GM18498 (cell line): ENCODE results near the gene GP9.

ENCODE experiments used
- ATAC-seq: cut with Tn5 transposase; IDR thresholded peaks from one replicate; pipeline ENCODE4 v1.9.1; 2021; ENCODE audit warnings: mild to moderate bottlenecking, moderate library complexity; ENCODE audit not compliant: unreplicated experiment

Gene GP9

DNA sequence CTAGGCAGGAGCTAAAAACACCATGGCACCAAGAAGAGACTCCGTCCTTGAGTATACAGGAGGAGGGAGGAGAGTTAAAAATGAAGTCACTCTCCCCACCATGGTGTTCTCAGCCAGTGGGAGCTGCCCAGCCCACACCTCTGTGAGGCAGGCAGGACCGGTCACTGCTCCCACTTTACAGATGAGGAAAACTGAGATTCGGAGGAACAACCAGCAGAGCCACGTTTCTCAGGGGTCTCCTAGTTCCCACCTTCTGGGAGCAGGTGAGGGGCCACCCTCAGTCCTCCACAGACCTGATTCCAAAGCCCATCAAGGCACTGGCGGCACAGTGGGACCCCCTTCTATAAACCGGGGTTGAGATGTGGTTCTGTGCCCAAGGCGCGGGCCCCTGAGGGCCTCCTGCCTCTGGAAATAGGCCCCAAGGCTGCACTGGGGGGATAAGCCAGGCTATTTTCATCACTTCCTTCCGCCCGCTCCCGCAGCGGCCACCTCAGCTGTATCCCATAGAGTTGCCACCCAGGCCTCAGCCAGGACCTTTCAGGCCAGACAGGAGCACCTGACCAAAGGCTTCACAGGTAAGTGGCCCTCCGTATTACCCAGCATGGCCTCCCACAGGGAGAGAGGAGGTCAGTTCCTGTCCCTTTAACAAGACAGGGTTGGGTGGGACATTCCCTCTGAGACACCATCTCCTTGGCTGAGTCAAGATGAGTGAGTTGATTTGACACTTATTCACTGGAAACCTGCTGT, at the start of gene GP9:
TSS of gene GP9 (plus strand) at position 504 of the 747 bp plus-strand sequence. CDS start 961 bp downstream, outside the sequence.
- no peak for ATAC-seq

DNA sequence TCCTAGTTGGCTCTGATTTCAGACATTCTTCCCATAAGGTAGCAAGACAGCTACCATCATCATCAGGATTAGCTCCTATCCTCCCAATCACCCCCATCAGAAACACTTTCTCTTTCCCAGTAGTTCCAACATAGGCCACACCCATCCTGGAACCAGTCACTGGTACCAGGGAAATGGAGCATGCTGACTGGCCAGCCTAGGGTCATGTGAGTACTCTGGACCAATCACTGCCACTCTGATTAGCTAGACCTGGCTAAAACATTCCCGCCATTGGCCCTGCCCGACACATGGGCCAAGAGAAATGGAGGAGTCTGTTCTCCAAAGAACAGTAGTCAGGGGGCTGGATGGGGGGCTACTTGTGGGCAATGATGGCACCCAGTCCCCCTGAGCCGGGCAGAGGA, 47.1 kb upstream of the GP9 start:
- no peak for ATAC-seq

DNA sequence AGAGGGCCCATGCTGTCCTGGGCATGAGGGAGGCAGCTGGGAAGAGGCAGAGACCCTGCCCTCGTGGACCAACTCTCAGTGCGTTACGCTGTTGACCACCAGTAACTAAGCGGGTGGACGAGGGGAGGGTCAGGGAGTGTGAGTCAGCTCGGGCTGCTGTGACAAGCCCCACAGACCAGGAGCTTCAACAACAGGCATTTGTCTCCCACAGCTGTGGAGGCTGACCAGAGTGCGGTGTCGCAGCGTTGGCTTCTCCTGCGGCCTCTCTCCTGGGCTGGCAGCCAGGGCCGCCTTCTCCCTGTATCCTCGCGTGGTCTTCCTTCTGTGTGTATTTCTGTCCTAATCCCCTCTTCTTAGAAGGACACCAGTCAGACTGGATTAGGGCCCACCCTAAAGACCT, 46.4 kb upstream of the GP9 start:
- no peak for ATAC-seq

DNA sequence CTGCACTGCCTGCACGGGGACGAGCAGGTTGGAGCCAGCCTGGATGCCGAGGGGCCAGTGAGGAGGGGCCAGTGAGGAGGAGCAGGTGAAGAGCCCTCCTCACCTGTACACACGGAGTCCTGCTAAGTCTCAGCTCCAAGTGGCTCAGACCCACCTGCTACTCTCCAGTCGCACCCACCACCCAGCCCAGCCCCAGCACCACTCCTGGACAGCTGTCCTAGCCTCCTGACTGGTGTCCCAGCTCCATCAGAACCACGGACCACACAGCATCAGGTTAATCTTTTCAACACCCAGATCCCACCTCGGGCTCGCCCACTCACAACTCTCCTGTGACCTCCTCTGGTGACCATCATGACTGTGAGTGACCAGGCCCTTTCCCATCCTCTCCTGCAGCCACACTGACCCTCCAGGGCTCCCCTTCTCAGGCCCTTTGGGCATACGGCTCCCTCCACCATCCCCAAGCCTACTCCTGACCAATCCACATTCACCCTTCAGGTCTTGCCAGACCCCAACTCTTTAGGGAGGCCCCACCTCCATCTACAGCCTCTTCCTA, 45.7 kb upstream of the GP9 start:
- no peak for ATAC-seq

DNA sequence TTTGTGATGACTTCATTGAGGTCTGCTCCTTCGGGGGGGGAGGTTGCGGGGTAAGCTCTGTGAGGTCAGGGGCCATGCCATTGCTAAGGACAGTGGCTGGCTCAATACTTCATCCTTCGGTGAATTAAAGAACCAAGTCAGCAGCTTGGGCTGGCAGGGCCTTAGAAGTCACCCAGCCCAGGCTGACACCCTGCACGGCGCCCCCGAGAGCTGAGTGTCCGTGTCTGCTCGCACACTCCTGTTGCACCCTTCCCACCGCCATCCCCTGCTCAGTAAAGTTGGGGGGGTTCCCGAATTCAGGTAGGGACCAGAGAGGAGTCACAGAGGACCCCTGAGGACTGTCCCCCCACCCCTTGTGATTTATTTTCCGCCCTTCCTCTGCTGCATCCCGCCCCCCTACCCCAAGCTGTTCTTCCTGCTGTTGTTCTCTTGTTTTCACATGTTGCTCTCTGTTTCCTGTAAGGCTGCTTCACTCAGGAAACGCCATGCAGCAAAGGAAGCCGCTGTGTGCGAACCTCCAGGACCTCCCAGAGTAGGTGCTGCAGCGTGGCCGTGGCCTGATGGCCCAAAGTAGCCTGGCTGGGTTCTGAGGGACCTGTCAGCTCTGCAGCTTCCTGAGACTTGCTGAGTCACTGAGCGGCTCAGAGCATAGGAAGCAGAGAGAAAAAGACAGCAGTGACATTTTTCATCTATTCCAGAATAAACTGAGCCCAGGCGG, 45.0 kb upstream of the GP9 start:
- ATAC-seq, result no peak

DNA sequence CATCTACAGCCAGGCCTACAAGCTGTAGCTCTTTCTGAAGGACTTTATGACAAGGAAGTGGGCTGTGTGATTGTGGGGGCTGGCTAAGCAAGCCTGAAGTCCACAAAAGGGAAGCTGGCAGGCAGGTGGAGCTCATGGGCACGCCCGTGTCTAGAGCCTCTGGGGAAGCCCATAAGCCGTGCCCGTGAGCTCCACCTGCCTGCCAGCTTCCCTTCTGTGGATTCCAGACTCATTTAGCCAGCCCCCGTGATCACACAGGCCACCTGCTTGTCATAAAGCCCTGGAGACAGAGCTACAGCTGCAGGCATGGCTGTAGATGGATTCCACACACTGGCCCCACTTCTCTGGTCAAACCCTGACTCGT, 44.2 kb upstream of the GP9 start:
- ATAC-seq, result no peak

DNA sequence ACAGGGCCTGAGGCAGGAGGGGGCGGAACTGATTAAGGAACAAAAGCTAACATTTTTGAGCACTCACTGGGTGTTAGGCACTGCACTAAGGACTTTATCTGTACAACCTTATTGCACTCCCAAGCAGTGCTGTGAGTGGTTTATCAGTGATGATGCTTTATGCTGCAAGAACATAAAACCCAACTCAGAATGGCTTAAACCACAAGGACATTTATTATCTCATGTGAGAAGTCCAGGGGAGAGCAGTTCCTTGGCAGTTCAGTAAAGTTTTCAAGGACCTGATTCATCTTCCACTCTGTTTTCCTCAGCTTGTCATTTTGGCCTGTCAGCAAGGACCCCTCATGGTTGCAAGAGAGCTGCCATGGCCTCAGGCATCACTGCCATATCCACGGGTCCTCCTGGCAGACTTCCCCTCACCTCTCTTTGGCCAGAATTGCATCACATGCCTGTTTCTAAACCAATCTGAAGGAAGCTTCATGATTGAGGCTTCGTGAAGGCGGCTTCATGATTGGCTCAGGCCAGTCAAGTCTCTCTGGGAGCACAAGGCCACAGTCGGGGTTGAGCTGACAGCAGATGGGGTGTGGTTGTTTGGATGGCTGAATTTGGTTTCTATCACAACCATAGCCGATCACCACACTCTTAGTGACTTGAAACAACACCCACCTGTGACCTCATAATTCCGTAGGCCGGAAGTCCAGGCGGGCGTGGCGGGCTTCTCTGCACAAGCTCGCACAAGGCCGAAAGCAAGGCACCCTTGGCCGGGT, 43.7 kb upstream of the GP9 start:
- ATAC-seq, result peak; percentile 54

DNA sequence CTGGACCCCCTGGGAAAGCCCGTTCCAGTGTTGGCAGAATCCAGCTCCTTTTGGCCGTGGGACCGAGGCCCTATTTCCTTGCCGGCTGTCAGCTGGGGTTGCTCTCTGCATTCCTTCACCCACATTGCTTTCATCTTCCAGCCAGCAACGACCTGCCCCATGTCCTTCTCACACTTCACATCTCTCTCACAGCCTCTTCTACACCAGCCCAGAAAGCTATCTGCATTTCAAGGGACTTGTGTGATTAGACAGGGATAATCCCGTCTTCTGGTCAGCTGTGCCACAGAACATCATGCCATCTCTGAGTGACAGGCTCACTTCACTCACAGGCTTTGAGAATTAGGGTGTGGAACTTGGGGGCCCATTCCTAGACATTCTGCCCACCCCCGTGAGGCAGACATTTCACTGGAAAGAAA, 43.1 kb upstream of the GP9 start:
- ATAC-seq, result no peak

DNA sequence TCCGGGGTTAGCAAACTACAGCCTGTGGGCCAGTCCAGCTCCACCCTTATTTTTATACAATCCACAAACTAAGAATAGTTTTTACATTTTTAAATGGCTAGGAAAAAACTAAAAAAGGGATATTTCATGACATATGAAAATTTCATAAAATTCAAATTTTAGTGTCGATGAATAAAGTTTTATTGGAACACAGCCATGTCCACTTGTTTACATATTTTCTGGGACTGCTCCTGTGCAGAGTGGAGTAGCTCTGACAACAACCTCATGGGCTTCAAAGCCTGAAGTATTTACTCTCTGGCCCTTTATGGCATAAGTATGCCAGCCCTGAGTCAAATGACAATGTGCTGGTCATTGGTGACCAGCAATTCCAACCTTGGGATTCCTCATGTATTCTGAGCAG, 42.3 kb upstream of the GP9 start:
- no peak for ATAC-seq

DNA sequence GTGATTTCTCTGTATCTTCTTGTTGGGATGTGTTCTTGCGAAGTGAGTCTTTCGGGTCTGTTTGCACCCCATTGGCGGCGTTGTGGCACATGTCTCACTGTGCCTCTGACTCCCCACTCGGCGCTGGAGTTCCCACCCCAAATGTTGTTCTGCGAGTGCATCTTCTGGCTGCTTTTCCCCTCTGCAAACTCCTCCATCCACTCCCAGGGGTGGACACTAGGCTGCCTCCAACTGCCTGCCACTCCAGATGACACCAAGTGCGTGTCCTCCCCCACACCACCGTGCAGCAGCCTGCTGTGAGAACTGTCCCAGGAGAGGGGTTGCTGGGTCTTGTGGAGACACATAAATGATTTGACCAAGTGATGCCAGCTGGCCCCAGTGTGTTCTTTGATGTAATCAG, 41.8 kb upstream of the GP9 start:
- no peak for ATAC-seq

DNA sequence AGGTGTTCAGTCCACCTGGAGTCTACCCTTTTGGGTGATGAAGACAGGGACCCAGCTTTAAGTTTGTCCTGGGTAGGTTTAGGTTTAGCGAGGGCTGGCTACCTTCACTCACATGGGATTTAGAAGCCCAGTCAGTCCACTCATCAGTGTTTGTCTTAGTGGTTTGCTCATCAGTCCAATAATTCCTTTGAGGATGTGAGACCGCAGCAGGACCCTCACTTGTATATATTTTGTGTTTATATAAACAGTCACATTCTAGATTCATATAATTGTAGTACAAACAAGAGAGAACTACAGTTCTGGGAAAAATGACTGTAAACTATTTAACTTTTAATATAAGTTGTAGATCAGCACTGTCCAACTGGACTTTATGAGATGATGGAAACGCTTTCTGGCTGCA, 41.3 kb upstream of the GP9 start:
- ATAC-seq, result no peak

DNA sequence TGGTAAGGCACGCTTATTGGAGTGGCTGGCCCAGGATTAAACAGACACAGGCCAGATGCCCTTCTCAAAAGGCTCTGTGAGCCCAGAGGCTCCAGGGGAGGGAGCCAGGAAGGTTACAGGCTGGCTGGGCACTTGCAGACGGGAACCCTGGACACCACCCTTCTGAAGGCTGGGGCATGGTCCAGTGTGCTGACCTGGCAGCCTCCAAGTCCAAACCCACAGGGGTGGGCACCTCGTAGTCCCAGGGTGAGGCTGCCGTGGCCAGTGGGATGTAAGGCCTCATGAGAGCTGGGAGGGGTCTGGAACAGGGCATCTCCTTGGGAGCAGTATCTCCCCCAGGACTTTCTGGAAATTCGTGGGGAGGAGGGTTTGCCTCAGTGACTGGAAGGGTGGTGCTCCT, 39.9 kb upstream of the GP9 start:
- no peak for ATAC-seq

DNA sequence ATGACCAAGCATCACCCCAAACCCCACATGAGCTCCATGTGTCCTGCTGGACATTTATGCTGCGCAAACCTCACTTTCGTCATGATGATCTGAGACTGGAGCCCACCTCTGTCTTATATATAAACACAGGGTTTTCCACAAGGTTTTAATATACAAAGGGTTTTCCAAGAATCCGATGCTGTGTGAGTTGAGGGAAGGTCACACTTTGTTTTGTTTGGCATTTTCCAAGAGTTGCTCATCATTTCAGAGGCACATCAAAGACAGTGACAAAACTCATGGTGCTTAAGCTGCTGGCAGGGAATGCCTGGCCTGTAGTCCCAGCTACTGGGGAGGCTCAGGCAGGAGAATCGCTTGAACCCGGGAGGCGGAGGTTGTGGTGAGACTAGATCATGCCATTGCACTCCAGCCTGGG, 39.4 kb upstream of the GP9 start:
- no peak for ATAC-seq

DNA sequence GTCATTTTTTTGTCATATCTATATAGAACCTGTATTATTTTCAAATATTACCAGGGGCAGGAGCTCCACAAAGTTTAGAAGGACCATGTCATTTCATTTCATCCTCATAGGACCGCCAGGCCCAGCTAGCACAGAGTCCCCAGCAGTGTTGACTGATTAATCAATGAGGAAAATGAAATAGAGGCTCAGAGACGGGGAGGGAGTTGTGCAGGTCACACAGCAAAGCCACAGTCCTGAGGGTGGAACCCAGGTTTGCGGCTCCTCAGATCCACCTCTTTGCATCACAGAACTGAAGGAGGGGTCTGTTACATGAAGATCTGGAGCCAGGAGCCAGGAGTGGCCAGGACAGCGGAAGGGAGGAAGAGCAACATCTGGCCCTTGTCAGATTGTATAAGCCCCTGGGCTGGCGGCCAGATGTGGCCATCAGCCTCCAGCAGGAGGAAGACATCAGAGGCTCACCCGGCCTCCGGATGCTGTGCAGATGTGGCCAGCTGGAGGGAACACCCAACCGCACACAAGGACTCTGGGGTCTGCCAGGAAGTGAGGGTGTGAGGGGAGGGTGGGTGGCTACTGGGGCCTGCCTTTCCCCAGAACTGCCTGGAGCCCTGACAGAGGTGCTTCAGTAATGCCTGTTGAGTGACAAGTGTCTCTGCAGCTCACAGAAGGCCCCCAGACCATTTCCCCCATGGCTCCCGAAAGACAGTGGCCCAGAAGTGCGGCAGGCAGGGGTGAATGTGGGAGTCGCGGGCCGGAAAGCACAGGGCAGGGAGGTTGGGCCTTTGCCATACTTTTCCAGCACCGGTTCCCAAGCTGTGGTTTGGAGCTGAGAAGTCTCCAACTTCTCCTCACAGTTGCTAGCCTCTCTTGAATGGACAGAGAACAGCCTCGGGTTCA, 38.2 kb upstream of the GP9 start:
- ATAC-seq, result no peak

DNA sequence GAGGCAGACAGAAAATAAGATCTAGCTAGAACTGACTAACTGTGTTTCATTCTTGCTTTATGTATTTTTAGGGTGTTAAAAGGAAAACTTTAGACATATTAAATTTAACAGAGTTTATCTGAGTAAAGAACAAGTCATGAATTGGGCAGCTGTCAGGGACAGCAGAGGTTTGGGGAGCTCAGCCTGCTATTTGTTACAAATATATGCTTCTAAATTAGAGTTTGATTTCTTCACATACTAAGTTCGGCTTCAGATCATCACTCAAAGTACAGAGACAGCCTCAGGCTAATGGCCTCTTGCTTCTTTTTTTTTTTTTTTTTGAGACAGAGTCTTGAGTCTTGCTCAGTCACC, 37.6 kb upstream of the GP9 start:
- ATAC-seq, result no peak

DNA sequence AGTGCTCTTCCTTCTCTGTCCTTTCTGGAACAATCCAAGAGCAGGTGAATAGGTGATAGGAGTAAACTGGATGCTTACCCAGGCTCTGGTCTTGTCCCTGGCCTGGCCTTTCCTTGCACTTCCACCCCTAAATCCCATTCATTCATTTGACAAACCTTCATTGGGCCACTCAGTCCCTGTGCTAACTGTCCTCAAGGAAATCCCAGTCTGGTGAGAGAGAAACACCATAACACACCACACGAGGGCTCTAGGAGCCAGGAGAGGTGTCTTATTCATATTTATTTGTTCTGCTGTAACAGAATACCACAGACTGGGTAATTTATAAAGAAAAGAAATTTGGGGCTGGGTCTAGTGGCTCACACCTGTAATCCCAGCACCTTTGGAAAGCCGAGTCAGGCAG, 36.7 kb upstream of the GP9 start:
- ATAC-seq, result no peak

DNA sequence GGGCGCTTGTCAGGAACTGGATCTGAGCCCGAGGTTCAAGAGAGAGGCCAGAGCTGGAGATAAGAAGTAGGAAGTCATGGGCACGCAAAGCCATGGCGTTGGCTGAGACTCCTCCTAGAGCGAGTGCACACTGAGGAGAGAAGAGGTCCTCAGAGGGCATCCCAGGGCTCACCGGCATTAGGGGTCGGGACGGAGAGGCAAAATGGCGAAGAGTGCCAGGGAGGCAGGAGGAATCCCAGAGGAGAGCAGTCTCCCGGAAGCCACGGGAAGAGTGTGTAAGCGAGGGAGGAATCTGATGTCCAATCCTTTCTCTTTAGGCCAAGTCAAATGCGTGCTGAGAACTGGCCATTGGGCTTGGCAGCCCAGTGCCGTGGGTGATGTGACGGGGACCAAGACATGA, 35.5 kb upstream of the GP9 start:
- no peak for ATAC-seq

DNA sequence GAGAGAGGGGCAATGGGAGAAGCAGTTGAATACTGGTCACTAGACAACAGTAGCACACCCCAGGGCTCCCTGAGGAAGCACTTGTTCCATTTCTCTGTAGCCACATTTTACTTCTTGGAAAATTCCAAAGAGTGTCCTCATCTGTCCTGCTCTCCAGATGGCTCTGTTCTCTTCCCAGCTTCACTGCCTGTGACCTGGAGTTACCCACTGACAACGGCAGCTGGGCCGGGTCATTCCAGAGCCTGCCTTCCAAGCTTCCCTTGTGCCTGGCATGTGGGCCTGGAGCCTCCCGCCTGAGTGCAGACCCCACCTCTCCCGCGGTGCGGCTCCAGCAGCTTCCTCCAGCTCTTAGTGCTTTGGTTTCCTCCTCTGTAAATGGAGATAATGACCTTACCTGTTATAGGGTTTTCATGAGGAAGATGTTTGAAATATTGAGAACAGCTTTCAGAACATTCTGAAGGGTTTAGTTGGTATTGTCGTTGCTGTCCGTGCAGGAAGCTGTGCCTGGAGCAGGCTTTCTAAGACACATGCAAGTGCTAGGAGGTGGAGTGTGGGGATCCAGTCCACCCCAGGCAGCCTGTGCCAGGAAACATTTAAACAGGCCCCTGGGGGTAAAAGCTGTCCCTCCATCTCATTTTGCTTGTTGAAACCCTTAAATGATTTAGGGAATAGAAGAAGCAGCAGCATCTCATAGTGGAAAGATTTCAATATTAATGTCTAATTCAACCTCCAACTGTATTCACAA, 34.7 kb upstream of the GP9 start:
- ATAC-seq, result no peak

DNA sequence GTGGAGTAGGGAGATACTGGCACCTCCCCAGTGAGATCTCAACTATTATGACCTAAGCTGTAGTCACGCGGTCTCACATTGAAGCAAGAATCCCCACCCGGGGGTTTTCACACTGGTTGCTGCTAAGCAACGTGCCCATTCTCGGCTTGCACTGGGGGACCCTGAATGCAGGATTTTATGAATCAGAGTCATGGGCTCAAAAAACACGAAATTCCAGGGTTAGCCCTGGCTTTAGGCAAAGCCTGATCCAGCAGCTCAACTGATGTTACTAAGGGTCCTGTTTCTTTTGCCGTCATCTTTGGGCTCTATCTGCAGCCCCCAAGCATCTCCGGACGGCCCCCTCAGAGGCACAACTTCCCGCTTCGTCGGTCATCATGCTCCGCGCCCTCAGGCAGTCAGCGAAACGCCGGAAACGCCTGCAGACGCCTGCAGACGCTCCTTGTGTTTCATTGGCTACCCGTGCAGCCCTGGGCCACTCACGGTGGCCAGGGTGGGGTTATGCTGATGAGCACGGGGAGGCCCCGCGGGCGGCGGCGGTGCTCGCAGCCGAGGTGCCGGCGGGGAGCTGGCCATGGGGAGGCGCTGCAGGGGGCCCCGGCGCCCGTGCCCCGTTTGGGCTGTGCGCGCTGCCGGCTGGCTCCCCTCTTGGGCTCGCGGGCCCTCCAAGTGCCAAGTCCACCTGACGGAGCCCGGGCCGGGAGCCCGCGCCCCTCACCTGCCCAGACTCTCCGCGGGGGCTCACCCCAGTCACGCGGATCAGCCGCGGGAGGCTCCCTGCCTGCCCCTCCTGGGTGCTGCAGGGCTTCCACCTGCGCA, 33.6 kb upstream of the GP9 start:
- peak; percentile 99 for ATAC-seq
